Dendritic cell treated with granulocyte-macrophage colony-stimulating factor and Interleukin-4, amounts not matched to agents 40 ng/mL and 50 ng/mL, for 4 days (primary cell): Measurements from ENCODE around the gene SOX30.
A peak's percentile ranks its signal among the peaks of the same experiment; 100 is the strongest.

Experiments
- H3K27ac Mint-ChIP-seq: one replicate; pipeline ENCODE4 v1.8.0; 2022; ENCODE audit warnings: mild to moderate bottlenecking, mixed read lengths
- H3K27me3 Mint-ChIP-seq: one replicate; pipeline ENCODE4 v1.8.0; 2022; ENCODE audit warnings: mild to moderate bottlenecking, mixed read lengths
- H3K36me3 Mint-ChIP-seq: one replicate; pipeline ENCODE4 v1.8.0; 2022; ENCODE audit warnings: low read depth, mixed read lengths
- H3K4me1 Mint-ChIP-seq: one replicate; pipeline ENCODE4 v1.8.0; 2022; ENCODE audit warnings: low read depth, mixed read lengths
- H3K4me3 Mint-ChIP-seq: one replicate; pipeline ENCODE4 v1.8.0; 2022; ENCODE audit warnings: mild to moderate bottlenecking, moderate library complexity, mixed read lengths
- H3K9me3 Mint-ChIP-seq: one replicate; pipeline ENCODE4 v1.8.0; 2022; ENCODE audit warnings: mixed read lengths
- intact Hi-C: fragments of 100-400 bp; cut with micrococcal nuclease; formaldehyde crosslinking; loops from one replicate; pipeline ENCODE4 v1.15.0; 2022

Gene SOX30

DNA sequence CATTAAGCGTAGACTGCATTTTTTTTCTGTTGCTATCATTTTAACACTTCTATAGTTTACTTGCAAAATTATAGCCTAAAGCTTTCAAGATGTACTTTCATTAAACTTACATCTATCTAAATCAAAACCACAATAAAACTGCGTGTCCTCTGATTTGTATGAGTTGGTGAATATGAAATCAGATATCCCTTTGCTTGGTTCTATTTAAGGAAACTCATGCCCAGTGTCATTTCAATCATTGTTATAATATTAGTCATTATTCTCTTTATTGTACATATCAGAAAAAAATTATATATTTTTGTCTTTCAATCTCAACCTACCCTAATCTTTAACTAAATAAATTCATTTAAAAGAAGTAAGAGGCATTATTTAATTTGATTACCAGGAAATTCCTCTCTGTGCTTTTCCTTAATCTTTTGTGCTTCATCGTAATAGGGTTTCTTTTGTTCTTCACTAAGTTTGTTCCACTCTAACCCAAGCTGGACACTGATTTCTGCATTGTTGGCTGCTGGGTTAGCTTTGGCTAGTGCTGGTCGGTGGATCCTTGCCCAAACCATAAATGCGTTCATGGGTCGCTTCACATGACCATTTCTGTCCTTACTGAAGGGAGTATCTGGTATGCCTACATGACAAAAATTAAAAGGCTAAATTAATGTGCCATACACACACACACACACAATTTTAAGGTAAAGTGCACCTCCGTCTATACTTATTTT is 3.8 kb downstream of the SOX30 start:
- Mint-ChIP-seq H3K4me3 (no peak overlapping the region), H3K27me3 (peaks cover 26% of the 10 kb centered on the region), H3K4me1 (peaks cover 17% of the 10 kb centered on the region), H3K36me3 (peaks cover 18% of the 10 kb centered on the region), H3K27ac (no peak overlapping the region), H3K9me3 (peaks cover 17% of the 10 kb centered on the region)
- intact Hi-C loops = no loop called here

DNA sequence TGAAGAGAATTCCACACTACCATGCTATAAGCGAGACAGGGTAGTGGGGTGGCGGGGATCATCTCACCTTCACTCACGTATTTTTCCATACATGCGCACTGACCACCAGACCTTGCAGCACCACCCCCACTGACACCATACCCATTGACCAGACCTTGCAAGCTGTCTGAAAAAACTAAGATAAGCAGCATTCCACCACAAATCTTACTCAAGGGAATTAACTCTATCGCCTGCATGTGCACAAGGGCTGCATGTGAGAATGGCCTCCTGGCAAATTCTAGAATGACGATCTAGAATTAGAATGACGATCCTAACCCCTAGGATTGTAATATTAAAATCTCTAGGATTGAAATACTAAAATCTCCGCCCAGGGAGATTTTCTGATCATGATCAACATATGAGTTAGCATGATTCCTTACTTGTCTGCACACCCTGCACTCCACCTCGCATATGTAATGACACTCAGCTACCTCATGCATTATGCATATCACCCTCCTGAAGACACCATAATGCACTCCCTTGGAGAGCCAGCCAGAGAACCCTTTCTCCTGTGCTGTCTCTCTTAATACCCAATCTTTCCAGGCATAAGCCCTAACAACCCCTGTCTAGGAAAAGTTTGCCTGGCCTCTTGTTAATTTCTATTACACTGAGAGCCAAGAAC is 11.7 kb downstream of the SOX30 start:
- Mint-ChIP-seq H3K27ac (no peak overlapping the region), H3K4me1 (no peaks in the 10 kb centered on the region), H3K27me3 (peaks cover 11% of the 10 kb centered on the region), H3K9me3 (no peaks in the 10 kb centered on the region), H3K36me3 (no peaks in the 10 kb centered on the region), H3K4me3 (no peak overlapping the region)
- intact Hi-C loops = no loop called here

DNA sequence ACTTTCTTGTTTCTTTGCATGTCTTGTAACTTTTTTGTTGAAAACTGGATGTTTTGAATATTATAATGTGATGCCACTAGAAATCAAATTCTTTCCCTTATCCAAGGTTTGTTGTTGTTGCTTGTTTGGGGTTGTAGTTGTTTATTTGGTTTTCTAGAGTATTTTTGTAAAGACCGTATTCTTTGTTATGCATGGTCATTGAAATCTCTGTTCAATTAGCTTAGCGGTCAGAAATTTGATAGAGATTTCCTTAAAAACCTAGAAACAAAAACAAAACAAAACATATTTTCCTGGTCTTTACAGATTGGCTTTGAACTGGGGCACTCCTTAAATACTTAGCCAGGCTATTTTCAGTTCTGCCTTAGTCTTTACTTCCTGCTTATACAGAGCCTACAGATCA is 21.9 kb downstream of the SOX30 start:
- intact Hi-C loops = no loop called here
- peaks cover 8% of the 10 kb centered on the region for H3K9me3 Mint-ChIP-seq
- peaks cover 6% of the 10 kb centered on the region for H3K4me1 Mint-ChIP-seq
- H3K36me3 Mint-ChIP-seq = no peaks in the 10 kb centered on the region
- no peak overlapping the region for H3K27ac Mint-ChIP-seq
- peaks cover 11% of the 10 kb centered on the region for H3K27me3 Mint-ChIP-seq
- no peak overlapping the region for H3K4me3 Mint-ChIP-seq

DNA sequence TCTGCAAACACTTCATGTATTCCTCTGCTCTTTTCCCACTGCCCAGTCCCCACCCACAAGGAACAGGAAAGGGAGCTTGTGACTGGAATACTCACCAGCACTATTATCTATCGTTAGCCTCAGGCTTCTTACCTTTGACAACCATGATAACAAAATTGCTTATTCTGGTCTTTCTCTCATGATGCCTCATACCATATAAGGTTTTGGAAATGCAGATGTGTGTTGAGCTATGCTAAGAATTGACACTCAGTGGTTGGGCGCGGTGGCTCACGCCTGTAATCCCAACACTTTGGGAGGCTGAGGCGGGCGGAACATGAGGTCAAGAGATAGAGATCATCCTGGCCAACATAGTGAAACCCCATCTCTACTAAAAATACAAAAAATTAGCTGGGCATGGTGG is 25.4 kb downstream of the SOX30 start:
- peaks cover 6% of the 10 kb centered on the region for H3K4me1 Mint-ChIP-seq
- H3K27me3 Mint-ChIP-seq = peaks cover 16% of the 10 kb centered on the region
- no peak overlapping the region for H3K4me3 Mint-ChIP-seq
- no peak overlapping the region for H3K27ac Mint-ChIP-seq
- peaks cover 8% of the 10 kb centered on the region for H3K9me3 Mint-ChIP-seq
- H3K36me3 Mint-ChIP-seq = no peaks in the 10 kb centered on the region
- intact Hi-C loops = no loop called here

DNA sequence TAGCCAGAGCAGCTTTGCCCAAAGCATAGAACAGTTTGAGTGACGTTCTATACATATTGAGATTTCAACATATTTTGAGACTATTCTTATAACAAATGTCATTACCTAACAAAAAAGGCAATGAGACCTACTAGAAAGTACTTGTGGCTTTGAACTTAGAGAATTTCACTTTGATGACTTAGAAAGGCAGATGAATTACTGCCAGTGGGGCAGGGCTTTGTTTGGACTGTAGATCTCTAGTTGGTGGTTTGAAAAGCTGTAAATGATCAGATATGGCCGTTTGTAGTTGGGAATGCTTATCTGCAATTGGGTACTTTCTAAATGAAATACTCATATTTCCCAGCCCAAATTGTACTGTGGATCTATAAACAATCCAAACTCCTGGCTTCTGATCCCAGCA is 28.1 kb downstream of the SOX30 start:
- Mint-ChIP-seq H3K4me1 (no peaks in the 10 kb centered on the region), H3K27me3 (peaks cover 20% of the 10 kb centered on the region), H3K4me3 (no peak overlapping the region), H3K36me3 (no peaks in the 10 kb centered on the region), H3K27ac (no peak overlapping the region), H3K9me3 (no peaks in the 10 kb centered on the region)
- intact Hi-C loops = no loop called here

DNA sequence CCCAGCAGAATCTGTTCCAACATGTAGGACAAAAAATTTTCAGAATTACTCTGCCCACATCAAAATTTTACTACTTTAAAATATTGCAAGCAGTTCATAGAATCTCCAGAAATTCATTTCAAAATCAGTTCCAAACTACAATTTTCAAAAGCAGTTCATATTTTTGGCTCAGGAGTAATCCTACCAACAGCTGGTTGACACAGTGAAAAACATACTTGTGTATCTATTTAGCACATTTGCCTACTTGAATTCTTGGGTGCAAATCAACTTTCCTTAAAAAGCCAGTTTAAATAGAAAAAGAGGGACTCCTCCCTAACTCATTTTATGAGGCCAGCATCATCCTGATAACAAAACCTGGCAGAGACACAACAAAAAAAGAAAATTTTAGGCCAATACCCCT is 31.5 kb downstream of the SOX30 start:
- Mint-ChIP-seq H3K9me3 (no peaks in the 10 kb centered on the region), H3K4me3 (no peak overlapping the region), H3K27ac (no peak overlapping the region), H3K4me1 (peaks cover 8% of the 10 kb centered on the region), H3K27me3 (peaks cover 11% of the 10 kb centered on the region), H3K36me3 (no peaks in the 10 kb centered on the region)
- intact Hi-C loops = no loop called here

DNA sequence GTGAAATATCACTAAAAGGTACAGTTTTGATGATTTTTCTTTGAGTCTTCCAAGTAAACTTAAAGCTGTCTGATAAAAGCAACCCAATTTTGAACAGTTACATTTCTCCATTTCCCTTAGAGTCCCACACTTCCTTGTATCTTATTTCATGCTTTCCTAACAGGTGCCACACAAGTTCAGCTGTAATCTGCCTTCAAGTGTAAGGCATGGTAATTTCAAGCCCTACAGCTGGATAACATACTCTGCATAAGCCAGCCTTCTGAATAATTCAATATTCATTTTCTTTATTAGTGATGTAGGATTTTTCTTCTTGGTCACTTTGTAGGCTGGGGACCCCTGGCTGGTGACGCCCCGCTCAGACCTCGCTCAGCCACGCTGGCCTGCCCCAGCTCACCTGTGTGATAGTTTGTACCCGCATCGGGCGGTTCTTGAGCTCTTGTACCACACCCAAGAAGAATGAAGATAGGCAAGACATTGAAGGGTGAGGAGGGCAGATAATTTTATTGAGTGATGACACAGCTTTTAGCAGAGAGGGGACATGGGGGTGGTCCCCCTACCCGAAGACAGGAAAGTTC is 34.0 kb downstream of the SOX30 start:
- Mint-ChIP-seq H3K36me3 (no peaks in the 10 kb centered on the region), H3K4me1 (peaks cover 18% of the 10 kb centered on the region), H3K27me3 (peaks cover 8% of the 10 kb centered on the region), H3K9me3 (no peaks in the 10 kb centered on the region), H3K4me3 (no peak overlapping the region), H3K27ac (no peak overlapping the region)
- intact Hi-C loops = no loop called here

DNA sequence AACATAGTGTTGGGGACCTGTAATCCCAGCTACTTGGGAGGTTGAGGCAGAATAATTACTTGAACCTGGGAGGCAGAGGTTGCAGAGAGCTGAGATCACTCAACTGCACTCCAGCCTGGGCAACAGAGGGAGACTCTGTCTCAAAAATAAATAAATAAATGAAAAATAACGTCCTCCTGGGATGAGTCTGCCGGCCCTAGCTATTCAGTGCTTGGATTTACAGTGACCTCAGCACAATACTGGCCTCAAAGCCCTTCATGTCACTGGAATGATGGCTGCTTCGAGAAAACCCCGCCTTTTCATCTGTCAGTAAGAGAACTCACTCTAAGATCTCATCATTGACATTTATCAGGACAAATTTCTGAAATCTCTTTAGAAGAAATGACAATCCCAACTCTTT is 35.5 kb downstream of the SOX30 start:
- no peaks in the 10 kb centered on the region for H3K9me3 Mint-ChIP-seq
- no peaks in the 10 kb centered on the region for H3K36me3 Mint-ChIP-seq
- peaks cover 33% of the 10 kb centered on the region for H3K4me1 Mint-ChIP-seq
- no peak overlapping the region for H3K27ac Mint-ChIP-seq
- H3K27me3 Mint-ChIP-seq = peaks cover 7% of the 10 kb centered on the region
- H3K4me3 Mint-ChIP-seq = no peak overlapping the region
- intact Hi-C loops = no loop called here

DNA sequence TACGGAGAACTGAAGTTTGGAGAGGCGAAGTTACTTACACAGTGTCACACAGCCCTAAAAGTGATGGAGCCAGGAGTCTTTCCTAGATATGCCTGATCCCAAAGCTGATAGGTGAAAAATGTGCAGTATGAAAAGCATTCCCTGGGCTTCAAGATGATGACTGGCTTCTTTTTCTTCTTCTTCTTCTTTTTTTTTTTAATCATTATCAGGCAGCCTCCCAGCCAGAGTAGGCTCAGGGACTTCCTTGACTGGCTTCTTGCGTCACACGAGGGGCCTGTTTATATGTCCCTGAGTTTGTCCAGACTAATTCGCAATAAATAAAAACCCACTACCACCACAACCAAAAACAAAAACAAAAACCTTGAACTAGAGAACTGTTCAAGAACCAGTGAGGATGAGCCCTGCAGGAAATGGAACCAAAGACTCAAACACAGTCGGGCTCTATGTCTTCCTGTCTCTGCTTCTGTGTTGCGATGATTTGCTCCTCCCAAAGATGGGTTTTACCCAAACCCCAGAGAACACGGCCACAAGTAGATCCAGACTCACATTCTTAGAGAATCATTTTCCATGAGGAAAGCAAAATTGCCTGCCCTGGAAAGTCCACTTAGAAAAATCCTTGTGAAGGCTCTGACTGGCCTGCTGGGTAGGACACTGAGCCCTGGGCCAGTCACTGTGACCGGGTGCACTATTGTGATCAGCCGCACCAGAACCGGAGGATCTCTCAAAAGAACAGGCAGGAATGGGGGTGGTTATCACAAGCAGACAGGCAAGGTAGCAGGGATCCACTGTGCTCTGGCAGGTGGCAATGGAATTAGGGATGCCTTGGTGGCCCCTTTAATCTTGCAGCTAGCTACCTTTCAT is 38.6 kb downstream of the SOX30 start:
- intact Hi-C loops = no loop called here

DNA sequence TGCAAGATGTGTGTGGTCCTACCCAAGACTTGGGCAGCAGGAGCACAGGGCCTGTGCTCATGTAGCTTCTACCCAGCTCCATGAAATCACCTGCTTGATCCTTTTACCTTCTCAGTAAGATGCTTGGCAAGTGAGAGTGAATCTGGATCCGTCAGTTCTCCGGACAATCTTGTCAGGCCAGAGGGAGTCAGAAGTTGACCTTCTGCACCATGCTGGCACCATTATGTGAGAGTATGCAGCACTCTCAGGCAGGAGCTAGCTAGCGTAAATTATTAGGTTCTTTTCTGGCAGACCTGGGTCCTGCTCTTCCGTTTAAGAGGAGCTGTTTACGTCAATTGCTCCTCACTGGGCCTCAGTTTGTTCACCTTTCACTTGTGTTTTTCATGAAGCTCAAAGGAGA is 39.7 kb downstream of the SOX30 start:
- H3K36me3 Mint-ChIP-seq = no peaks in the 10 kb centered on the region

More for the DNA sequence above, 38.6 kb downstream of the SOX30 start:
- Mint-ChIP-seq H3K9me3 (no peaks in the 10 kb centered on the region), H3K27ac (peak overlapping the region; percentile 71), H3K4me1 (peaks cover 46% of the 10 kb centered on the region), H3K4me3 (no peak overlapping the region), H3K27me3 (no peaks in the 10 kb centered on the region), H3K36me3 (no peaks in the 10 kb centered on the region)

DNA sequence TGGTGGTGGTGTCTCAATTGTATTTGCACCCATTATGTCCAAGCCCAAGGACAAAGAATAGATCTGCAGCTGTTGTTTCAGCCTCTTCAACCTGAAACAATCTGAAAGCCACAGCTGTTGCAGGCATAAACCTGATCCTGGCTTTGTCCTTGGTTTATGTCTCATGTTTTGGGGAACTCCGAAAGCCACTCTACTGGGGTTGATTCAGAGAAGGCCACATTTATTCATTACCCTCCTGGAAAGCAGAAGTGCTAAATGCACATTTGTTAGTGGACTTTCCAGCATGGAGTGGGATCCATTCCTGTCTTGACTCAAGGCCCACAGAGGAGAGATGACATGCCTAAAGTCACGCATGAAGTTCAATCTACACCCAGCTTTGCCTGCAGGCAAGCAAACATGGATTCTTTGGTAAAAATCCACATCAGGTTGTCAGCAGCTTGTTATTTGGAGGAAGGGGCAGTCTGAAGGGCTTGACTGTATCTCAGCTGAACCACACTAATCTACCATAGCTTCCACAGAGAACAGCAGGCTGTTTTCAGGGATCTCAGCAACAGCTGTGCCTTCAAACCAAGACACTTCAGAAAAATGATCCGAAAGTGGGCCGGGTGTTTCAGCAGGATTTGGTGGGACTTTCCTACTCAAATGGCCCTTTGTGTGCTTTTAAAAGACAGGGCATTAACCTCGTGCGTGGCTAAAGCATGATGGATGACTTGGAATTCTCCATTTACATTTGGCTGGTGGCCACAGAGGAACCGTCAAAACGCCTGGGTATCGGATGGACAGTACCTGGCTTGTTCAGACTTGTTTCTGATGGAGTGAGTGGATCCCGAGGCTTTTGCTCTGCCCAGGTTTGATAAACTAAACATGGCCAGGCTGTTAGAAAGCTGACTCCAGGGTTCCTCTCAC is 40.4 kb downstream of the SOX30 start:
- Mint-ChIP-seq H3K9me3 (no peaks in the 10 kb centered on the region), H3K27me3 (no peaks in the 10 kb centered on the region), H3K4me1 (peaks cover 52% of the 10 kb centered on the region), H3K27ac (peak overlapping the region; percentile 67), H3K36me3 (no peaks in the 10 kb centered on the region), H3K4me3 (no peak overlapping the region)
- intact Hi-C loops = no loop called here

More for the DNA sequence above, 39.7 kb downstream of the SOX30 start:
- H3K27ac Mint-ChIP-seq = peak overlapping the region; percentile 67
- peaks cover 48% of the 10 kb centered on the region for H3K4me1 Mint-ChIP-seq
- no peaks in the 10 kb centered on the region for H3K27me3 Mint-ChIP-seq
- H3K9me3 Mint-ChIP-seq = no peaks in the 10 kb centered on the region
- intact Hi-C loops = no loop called here
- H3K4me3 Mint-ChIP-seq = no peak overlapping the region

DNA sequence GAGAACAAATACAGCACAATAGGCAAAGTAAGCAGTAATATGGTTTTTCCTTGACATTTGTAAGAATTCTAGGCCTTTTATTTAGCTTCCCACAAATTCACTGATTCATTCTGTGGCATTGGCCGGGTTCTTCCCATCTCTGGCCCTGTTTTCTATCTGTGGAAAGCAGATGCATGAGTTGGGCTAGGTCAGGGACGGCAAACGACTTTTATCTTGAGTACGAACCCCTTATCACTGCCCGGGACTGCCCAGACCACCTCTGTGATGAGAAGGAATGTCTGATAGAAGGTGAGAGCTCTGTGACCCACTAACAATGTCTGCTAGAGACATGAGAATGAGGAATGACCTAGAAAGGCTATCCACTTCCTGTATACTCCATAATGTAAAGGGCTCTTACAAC is 41.2 kb downstream of the SOX30 start:
- Mint-ChIP-seq H3K27ac (peak overlapping the region; percentile 67), H3K27me3 (no peaks in the 10 kb centered on the region), H3K4me1 (peaks cover 55% of the 10 kb centered on the region), H3K9me3 (no peaks in the 10 kb centered on the region), H3K36me3 (no peaks in the 10 kb centered on the region), H3K4me3 (no peak overlapping the region)
- intact Hi-C loops = no loop called here

DNA sequence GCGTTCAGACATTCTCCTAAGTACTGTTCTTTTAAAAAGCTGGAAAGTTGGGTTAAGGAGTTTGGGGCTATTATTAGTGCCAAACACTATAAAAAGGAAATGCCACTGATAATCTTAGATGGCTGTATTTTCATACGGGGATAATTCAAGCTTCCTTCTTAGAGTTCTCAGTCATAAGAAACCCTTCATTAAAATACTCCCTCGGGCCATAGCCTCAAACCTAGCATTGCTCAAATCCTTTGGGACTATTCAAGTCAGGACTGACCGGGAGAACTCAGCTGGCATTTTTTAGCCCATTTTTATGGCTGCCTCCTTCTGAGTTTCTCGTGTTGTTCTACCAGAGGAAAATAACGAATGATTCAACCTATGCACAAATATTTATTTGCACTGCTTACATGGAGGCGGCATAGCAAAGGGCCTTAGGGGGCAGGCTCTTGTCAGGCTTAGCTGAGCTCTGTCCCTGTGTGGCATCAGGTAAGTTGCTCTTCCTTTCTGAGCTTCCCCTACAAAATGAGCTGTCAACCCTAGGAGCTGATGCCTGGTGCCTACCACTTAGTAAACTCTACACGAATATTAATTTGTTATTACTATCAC is 43.2 kb downstream of the SOX30 start:
- Mint-ChIP-seq H3K9me3 (no peaks in the 10 kb centered on the region), H3K36me3 (no peaks in the 10 kb centered on the region), H3K4me3 (no peak overlapping the region), H3K27me3 (no peaks in the 10 kb centered on the region), H3K4me1 (peaks cover 59% of the 10 kb centered on the region), H3K27ac (no peak overlapping the region)
- intact Hi-C loops = loop anchor here (5.0 to 10.0 kb wide), 2 partner anchors 37 to 56 kb away; no protein-coding TSS in a partner anchor
